GM12878 (cell line): Measurements from ENCODE around the gene AXIN1. TPM values are rescaled to one million over a fixed set of nuclear protein-coding genes. Genes with fewer than 3 reads are reported as not detected.

Experiments used
- BACH1 ChIP-seq: fragments of 450-650 bp; IDR thresholded peaks from 2 replicates; pipeline ENCODE4 v1.6.1; 2017; ENCODE audit warnings: mild to moderate bottlenecking, borderline replicate concordance
- CEBPZ ChIP-seq: fragments of 150-350 bp; IDR thresholded peaks from 2 replicates; pipeline ENCODE4 v1.6.1; 2016; ENCODE audit warnings: low read depth, low read length
- E2F8 ChIP-seq: fragments of 450-650 bp; IDR thresholded peaks from 2 replicates; pipeline ENCODE4 v1.6.1; 2018; ENCODE audit warnings: mild to moderate bottlenecking, low read depth, moderate library complexity; ENCODE audit not compliant: partially characterized antibody
- KAT2A ChIP-seq: conservative IDR thresholded peaks from 2 replicates; pipeline ENCODE4 v1.6.1; 2011; ENCODE audit warnings: low read depth, low read length; ENCODE audit not compliant: control insufficient read depth
- MTA3 ChIP-seq: IDR thresholded peaks from 2 replicates; pipeline ENCODE4 v1.6.1; 2012; ENCODE audit warnings: low read length, inconsistent platforms, borderline replicate concordance
- NR2F1 ChIP-seq: fragments of 450-650 bp; conservative IDR thresholded peaks from 2 replicates; pipeline ENCODE4 v1.6.1; 2017; ENCODE audit warnings: mild to moderate bottlenecking
- PAX8 ChIP-seq: fragments of 450-650 bp; IDR thresholded peaks from 2 replicates; pipeline ENCODE4 v1.6.1; 2017; ENCODE audit warnings: mild to moderate bottlenecking, moderate library complexity
- PML ChIP-seq: IDR thresholded peaks from 2 replicates; pipeline ENCODE4 v1.6.1; 2012; ENCODE audit warnings: low read length, inconsistent platforms
- POLR2AphosphoS5 ChIP-seq: IDR thresholded peaks from 2 replicates; pipeline ENCODE4 v1.6.1; 2011; ENCODE audit warnings: mild to moderate bottlenecking, low read length, inconsistent platforms
- RAD21 ChIP-seq: IDR thresholded peaks from 2 replicates; pipeline ENCODE4 v1.6.1; 2011; ENCODE audit warnings: mild to moderate bottlenecking, low read depth, low read length, moderate library complexity; ENCODE audit not compliant: insufficient read depth
- RAD51 ChIP-seq: fragments of 450-650 bp; IDR thresholded peaks from 2 replicates; pipeline ENCODE4 v1.6.1; 2016; ENCODE audit warnings: moderate library complexity, mild to moderate bottlenecking, inconsistent platforms
- TCF12 ChIP-seq: IDR thresholded peaks from 2 replicates; pipeline ENCODE4 v1.6.1; 2011; ENCODE audit warnings: low read depth, mild to moderate bottlenecking, low read length
- WRNIP1 ChIP-seq: IDR thresholded peaks from 2 replicates; pipeline ENCODE4 v1.6.1; 2011; ENCODE audit warnings: low read depth, low read length, improper control_type of control experiment, borderline replicate concordance
- YBX1 ChIP-seq: fragments of 450-650 bp; IDR thresholded peaks from 2 replicates; pipeline ENCODE4 v1.6.1; 2016; ENCODE audit warnings: antibody characterized with exemption
- YY1 ChIP-seq: IDR thresholded peaks from 2 replicates; pipeline ENCODE4 v1.6.1; 2011; ENCODE audit warnings: low read depth, mild to moderate bottlenecking, low read length
- ZNF207 ChIP-seq: fragments of 450-650 bp; IDR thresholded peaks from 2 replicates; pipeline ENCODE4 v1.6.1; 2014; ENCODE audit warnings: antibody characterized with exemption, mild to moderate bottlenecking, borderline replicate concordance
- ZNF622 ChIP-seq: fragments of 450-650 bp; IDR thresholded peaks from 2 replicates; pipeline ENCODE4 v1.6.1; 2017; ENCODE audit warnings: mild to moderate bottlenecking, inconsistent platforms
- polyA plus RNA-seq, 11 experiments: library from polyadenylated mRNA; depleted of rRNA in 4 of 11; unstranded in 6 of 11; stranded (reverse) in 5 of 11; fragments of >200 nt; fragmentation: Nextera tagmentation in 4 of 11; fragmentation: Illumina TruSeq in 1 of 11; extraction: Ambion mirVana in 4 of 11; extraction: Trizol in 1 of 11; gene quantifications; 1 replicate in 1 of 11; 2 replicates in 10 of 11; pipeline versions ENCODE4 v1.2.1 to v1.2.3, GENCODE V29; 2011 to 2016; ENCODE audit warnings: inconsistent platforms in 2 of 11, missing spikeins in 2 of 11, low read depth in 1 of 11
- total RNA-seq, 4 experiments: library from RNA; depleted of rRNA in 3 of 4; stranded (reverse); fragments of >200 nt in 3 of 4; fragmentation: Illumina TruSeq in 1 of 4; extraction: Trizol in 1 of 4; gene quantifications; 2 replicates each; pipeline versions ENCODE4 v1.2.1 to v1.2.3, GENCODE V29; 2013 to 2021
- TF ChIP-seq, protein P1 (sequence below): fragments of 450-650 bp; IDR thresholded peaks from 2 replicates; pipeline ENCODE4 v1.6.1; 2017; ENCODE audit warnings: mild to moderate bottlenecking, low read depth, inconsistent platforms; ENCODE audit not compliant: poor library complexity, severe bottlenecking
- TF ChIP-seq, protein P2 (sequence below): fragments of 450-650 bp; conservative IDR thresholded peaks from 2 replicates; pipeline ENCODE4 v1.6.1; 2017; ENCODE audit warnings: mild to moderate bottlenecking, moderate library complexity

AXIN1 gene
- total and polyA plus RNA-seq, 10 of the 15 experiments (the other 5 are each of a cell fraction or from before 2014, with no cell fraction given): 0.26 to 27.1 (median 7.7) TPM

GRCh38 chr16:397135-397661 lies 44.7 kb upstream of the AXIN1 start, which contains the start of gene NME4 (continued):
- TF ChIP-seq, protein P1, sequence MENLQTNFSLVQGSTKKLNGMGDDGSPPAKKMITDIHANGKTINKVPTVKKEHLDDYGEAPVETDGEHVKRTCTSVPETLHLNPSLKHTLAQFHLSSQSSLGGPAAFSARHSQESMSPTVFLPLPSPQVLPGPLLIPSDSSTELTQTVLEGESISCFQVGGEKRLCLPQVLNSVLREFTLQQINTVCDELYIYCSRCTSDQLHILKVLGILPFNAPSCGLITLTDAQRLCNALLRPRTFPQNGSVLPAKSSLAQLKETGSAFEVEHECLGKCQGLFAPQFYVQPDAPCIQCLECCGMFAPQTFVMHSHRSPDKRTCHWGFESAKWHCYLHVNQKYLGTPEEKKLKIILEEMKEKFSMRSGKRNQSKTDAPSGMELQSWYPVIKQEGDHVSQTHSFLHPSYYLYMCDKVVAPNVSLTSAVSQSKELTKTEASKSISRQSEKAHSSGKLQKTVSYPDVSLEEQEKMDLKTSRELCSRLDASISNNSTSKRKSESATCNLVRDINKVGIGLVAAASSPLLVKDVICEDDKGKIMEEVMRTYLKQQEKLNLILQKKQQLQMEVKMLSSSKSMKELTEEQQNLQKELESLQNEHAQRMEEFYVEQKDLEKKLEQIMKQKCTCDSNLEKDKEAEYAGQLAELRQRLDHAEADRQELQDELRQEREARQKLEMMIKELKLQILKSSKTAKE: no peak
- TF ChIP-seq WRNIP1 (no peak), YBX1 (no peak), RAD21 (no peak), PAX8 (no peak), RAD51 (no peak), ZNF207 (no peak), E2F8 (no peak), YY1 (peak; percentile 54; the same call in 1 of the 2 replicates), BACH1 (peak; percentile 72), PML (no peak), ZNF622 (no peak), MTA3 (no peak), TCF12 (no peak), KAT2A (no peak), POLR2AphosphoS5 (no peak), NR2F1 (peak; percentile 44), CEBPZ (no peak)
- TF ChIP-seq, protein P2, sequence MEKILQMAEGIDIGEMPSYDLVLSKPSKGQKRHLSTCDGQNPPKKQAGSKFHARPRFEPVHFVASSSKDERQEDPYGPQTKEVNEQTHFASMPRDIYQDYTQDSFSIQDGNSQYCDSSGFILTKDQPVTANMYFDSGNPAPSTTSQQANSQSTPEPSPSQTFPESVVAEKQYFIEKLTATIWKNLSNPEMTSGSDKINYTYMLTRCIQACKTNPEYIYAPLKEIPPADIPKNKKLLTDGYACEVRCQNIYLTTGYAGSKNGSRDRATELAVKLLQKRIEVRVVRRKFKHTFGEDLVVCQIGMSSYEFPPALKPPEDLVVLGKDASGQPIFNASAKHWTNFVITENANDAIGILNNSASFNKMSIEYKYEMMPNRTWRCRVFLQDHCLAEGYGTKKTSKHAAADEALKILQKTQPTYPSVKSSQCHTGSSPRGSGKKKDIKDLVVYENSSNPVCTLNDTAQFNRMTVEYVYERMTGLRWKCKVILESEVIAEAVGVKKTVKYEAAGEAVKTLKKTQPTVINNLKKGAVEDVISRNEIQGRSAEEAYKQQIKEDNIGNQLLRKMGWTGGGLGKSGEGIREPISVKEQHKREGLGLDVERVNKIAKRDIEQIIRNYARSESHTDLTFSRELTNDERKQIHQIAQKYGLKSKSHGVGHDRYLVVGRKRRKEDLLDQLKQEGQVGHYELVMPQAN: 0 out of 2 replicates have a peak, but pooled peaks have one; percentile 30
